Astrocyte of the cerebellum (primary cell): ENCODE measurements around the gene ATE1.

Source experiments
- DNase-seq: peaks from one replicate; pipeline ENCODE4 v3.0.0-alpha.2; 2011; ENCODE audit warnings: low read depth
- H3K4me3 ChIP-seq: 2 replicates; pipeline ENCODE4 v1.5.1; 2011; ENCODE audit warnings: mild to moderate bottlenecking, low read depth, low read length, moderate library complexity
- in situ Hi-C: cut with HindIII; loops from 2 replicates; pipeline ENCODE4 v1.10.0; 2017; ENCODE audit warnings: low sequenced_read_pairs
- TF ChIP-seq, protein P1 (sequence below): IDR thresholded peaks from 2 replicates; pipeline ENCODE4 v1.5.1; 2012; ENCODE audit warnings: low read length, low read depth, moderate library complexity, mild to moderate bottlenecking; ENCODE audit errors: missing control alignments

The ATE1 gene

GRCh38 chr10:121741248-121741792 is 186.5 kb downstream of the ATE1 start:
- TF ChIP-seq, protein P1, sequence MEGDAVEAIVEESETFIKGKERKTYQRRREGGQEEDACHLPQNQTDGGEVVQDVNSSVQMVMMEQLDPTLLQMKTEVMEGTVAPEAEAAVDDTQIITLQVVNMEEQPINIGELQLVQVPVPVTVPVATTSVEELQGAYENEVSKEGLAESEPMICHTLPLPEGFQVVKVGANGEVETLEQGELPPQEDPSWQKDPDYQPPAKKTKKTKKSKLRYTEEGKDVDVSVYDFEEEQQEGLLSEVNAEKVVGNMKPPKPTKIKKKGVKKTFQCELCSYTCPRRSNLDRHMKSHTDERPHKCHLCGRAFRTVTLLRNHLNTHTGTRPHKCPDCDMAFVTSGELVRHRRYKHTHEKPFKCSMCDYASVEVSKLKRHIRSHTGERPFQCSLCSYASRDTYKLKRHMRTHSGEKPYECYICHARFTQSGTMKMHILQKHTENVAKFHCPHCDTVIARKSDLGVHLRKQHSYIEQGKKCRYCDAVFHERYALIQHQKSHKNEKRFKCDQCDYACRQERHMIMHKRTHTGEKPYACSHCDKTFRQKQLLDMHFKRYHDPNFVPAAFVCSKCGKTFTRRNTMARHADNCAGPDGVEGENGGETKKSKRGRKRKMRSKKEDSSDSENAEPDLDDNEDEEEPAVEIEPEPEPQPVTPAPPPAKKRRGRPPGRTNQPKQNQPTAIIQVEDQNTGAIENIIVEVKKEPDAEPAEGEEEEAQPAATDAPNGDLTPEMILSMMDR: no peak
- no peak overlapping the region for H3K4me3 ChIP-seq
- no peak for DNase-seq
- in situ Hi-C loops: no loop called here

DNA sequence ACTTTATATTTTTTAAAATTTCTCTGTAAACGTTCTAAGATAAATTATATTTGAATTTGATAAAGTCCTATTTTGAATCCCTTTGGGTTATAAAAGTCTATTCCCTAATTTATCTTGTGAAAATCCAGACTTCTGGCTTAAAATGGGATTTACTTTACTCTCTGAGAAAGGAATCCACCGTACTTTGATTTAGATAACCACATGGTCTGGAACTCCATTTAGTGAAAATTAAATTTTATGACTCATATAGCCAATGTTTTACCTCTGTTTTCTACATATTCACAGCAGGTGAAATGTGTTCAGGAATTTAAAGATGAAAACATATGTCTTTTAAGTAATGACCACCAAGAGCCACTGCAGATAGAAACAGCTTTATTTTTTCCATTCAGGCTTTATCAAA is 187.8 kb downstream of the ATE1 start:
- TF ChIP-seq, protein P1: no peak
- in situ Hi-C loops: no loop called here
- DNase-seq: no peak
- H3K4me3 ChIP-seq: no peak overlapping the region

DNA sequence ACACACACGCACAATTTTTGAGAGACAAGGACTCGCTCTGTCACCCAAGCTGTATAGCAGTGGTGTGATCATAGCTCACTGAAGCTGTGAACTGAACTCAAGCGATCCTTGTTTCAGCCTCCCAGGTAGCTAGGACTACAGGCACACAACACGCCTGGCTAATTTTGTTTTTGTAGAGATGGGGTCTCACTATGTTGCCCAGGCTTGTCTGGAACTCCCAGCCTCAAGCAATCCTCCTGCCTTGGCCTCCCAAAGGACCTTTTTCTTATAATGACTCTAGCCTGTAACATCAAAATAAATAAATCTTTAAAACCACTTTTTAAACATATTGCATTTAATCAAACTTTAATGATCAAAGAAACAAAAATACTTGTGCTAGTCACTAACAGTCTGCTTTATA is 188.7 kb downstream of the ATE1 start:
- TF ChIP-seq, protein P1: no peak
- in situ Hi-C loops: no loop called here
- no peak for DNase-seq

DNA sequence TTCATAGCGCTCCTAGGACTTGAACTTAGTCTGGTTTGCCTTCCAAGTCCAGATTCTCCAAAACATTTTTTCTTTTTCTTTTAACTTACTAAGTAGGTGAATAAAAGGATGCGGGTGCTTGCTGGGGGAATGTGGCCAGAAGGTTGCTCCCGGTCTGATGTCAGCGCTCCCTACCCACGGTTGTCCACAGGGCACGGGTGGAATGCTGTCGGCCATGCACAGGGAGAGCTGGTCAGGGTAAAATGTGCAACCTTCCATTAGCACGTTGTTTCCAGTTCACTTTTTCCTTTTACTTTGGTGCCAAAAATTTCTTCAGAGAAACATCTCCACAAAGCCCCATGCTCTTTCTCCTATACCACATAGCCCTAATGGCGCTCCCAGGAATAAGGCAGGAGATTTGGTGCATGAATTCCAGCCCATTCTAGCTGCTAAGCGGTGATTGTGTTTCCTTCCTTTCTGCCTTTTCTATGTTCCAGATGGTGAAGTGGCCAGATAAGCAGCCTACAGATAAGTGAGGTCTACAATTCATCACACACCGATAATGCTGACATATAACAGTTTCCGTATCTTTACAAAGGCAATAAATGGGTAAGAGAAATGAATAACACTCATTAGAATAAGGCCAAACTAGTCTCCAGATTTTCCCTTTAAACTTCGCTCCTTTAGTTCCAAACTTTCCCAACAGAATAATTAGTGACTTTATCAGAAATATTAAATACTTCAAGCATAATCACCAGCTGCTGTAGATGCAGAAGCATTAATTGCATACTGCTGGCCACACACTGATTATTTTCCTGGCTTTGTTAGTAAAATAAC is 191.3 kb downstream of the ATE1 start:
- in situ Hi-C loops: no loop called here
- H3K4me3 ChIP-seq: no peak overlapping the region
- no peak for DNase-seq
- TF ChIP-seq, protein P1: no peak

More for the DNA sequence above, 188.7 kb downstream of the ATE1 start:
- H3K4me3 ChIP-seq: no peak overlapping the region

- H3K4me3 ChIP-seq: peak overlapping the region; percentile 7
- no peak for DNase-seq
- in situ Hi-C loops: no loop called here
- TF ChIP-seq, protein P1: no peak
Measured at GRCh38 chr10:121735263-121735662, 192.6 kb downstream of the ATE1 start.

- TF ChIP-seq, protein P1: peak; percentile 74
- peak overlapping the region; percentile 7 for H3K4me3 ChIP-seq
- in situ Hi-C loops: no loop called here
- no peak for DNase-seq
Measured at GRCh38 chr10:121734589-121735045, 193.2 kb downstream of the ATE1 start.
